ENCODE data around the gene PMPCA.

DNA sequence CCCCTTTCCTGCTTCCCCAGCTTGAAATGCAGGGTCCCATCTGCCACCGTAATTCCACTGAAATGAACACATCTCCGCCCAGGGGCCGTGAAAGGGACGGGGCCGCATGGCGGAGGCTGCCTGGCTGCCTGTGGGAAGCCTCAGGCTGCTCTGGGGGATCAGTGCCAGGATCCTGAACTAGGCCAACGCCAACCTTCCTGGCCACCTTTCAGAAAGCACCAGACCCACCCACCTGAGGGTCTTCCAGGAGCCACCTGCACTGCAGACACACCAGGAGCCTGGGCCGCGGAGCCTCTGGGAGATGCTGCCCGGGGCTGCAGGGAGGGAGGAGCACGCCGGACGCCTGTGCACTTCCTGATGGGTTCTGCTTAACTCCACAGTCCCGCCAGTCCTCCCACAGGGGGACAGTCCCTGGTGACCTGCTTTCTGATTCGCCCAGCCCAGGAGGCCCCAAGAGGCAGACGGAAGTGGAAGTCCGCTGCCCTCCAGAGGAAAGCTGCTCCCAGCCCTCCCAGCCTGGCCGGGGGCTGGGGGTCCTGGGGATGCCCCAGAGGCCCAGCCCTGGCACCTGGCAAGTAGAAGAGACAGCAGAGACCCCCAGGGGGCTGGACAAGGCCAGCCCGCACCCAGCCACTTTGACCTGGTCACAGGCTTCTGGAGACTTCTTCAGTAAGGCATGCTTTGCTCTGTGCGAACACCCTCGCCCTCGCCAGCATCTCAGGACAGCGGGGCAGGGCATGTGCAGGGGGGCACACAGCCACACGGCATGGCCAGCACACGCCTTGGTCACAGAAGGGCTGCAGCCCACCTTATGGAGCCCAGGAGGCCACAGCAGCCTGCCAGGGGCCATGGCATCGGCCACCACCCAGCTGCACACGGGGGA is 36.9 kb upstream of the PMPCA start, which contains the start of gene CARD9:
- TF ChIP-seq, protein P1, sequence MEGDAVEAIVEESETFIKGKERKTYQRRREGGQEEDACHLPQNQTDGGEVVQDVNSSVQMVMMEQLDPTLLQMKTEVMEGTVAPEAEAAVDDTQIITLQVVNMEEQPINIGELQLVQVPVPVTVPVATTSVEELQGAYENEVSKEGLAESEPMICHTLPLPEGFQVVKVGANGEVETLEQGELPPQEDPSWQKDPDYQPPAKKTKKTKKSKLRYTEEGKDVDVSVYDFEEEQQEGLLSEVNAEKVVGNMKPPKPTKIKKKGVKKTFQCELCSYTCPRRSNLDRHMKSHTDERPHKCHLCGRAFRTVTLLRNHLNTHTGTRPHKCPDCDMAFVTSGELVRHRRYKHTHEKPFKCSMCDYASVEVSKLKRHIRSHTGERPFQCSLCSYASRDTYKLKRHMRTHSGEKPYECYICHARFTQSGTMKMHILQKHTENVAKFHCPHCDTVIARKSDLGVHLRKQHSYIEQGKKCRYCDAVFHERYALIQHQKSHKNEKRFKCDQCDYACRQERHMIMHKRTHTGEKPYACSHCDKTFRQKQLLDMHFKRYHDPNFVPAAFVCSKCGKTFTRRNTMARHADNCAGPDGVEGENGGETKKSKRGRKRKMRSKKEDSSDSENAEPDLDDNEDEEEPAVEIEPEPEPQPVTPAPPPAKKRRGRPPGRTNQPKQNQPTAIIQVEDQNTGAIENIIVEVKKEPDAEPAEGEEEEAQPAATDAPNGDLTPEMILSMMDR (conservative IDR thresholded peaks at IDR 0.05; ENCODE audit: low read length), result no peak
- no peak for TF ChIP-seq EZH2phosphoT487 (IDR thresholded peaks at IDR 0.05; ENCODE audit: borderline replicate concordance, low read depth, low read length)
